Measurements from ENCODE around the gene PLPP4. TPM values are rescaled to one million over a fixed set of nuclear protein-coding genes. Genes with fewer than 3 reads are reported as not detected.

The PLPP4 gene
- total RNA-seq, 1 experiment from 2014 or later, result not detected

- ChIA-PET CTCF (no interaction called here), POLR2A (ENCODE audit: low non-redundant PET) (no interaction called here)
- no peak for DNase-seq (ENCODE audit: low spot score)
Measured at GRCh38 chr10:120492346-120492745, 35.3 kb downstream of the PLPP4 start.

GRCh38 chr10:120493411-120494312, 36.6 kb downstream of the PLPP4 start:
- no TSS peak for BruUV-seq (replicated peaks)
- no peak for DNase-seq (ENCODE audit: low spot score)
- CTCF ChIA-PET, result no interaction called here
- Histone ChIP-seq H3K27ac (ENCODE audit: low read depth, low read length, poor library complexity, severe bottlenecking) (no peak overlapping the region), H3K27me3 (replicated peaks; ENCODE audit: insufficient read depth, low read depth, low read length, poor library complexity) (peaks cover 17% of the 10 kb centered on the region), H3K36me3 (ENCODE audit: insufficient read depth, low read length, poor library complexity, severe bottlenecking) (no peaks in the 10 kb centered on the region), H3K9me3 (ENCODE audit: low read depth, low read length, poor library complexity, severe bottlenecking) (no peaks in the 10 kb centered on the region), H3K4me3 (ENCODE audit: low read depth, low read length, poor library complexity, severe bottlenecking) (no peak overlapping the region), H3K4me1 (ENCODE audit: insufficient read depth, low read length, poor library complexity, severe bottlenecking) (no peaks in the 10 kb centered on the region)
- TF ChIP-seq CTCF (conservative IDR thresholded peaks at IDR 0.05; ENCODE audit: low read depth, low read length), result no peak
- no peak for TF ChIP-seq EZH2 (IDR thresholded peaks at IDR 0.05; ENCODE audit: borderline replicate concordance, low read depth, low read length, poor library complexity, severe bottlenecking)
- POLR2A ChIA-PET (ENCODE audit: low non-redundant PET), result no interaction called here
- intact Hi-C loops (cut with micrococcal nuclease; ENCODE audit: unreplicated experiment), result no loop called here

More at GRCh38 chr10:120492346-120492745, 35.3 kb downstream of the PLPP4 start:
- intact Hi-C loops (cut with micrococcal nuclease; ENCODE audit: unreplicated experiment), result no loop called here
- H3K4me1 ChIP-seq (ENCODE audit: insufficient read depth, low read length, poor library complexity, severe bottlenecking), result no peaks in the 10 kb centered on the region
- TF ChIP-seq CTCF (conservative IDR thresholded peaks at IDR 0.05; ENCODE audit: low read depth, low read length) (no peak), EZH2 (IDR thresholded peaks at IDR 0.05; ENCODE audit: borderline replicate concordance, low read depth, low read length, poor library complexity, severe bottlenecking) (no peak)
- no peak overlapping the region for H3K27ac ChIP-seq (ENCODE audit: low read depth, low read length, poor library complexity, severe bottlenecking)
- no peak overlapping the region for H3K4me3 ChIP-seq (ENCODE audit: low read depth, low read length, poor library complexity, severe bottlenecking)
- H3K9me3 ChIP-seq (ENCODE audit: low read depth, low read length, poor library complexity, severe bottlenecking), result no peaks in the 10 kb centered on the region
- BruUV-seq (replicated peaks), result no TSS peak
- no peaks in the 10 kb centered on the region for H3K36me3 ChIP-seq (ENCODE audit: insufficient read depth, low read length, poor library complexity, severe bottlenecking)
- peaks cover 19% of the 10 kb centered on the region for H3K27me3 ChIP-seq (replicated peaks; ENCODE audit: insufficient read depth, low read depth, low read length, poor library complexity)

- BruUV-seq (replicated peaks), result no TSS peak
- no peak overlapping the region for H3K4me3 ChIP-seq (ENCODE audit: low read depth, low read length, poor library complexity, severe bottlenecking)
- peaks cover 15% of the 10 kb centered on the region for H3K27me3 ChIP-seq (replicated peaks; ENCODE audit: insufficient read depth, low read depth, low read length, poor library complexity)
- ChIA-PET POLR2A (ENCODE audit: low non-redundant PET) (no interaction called here), CTCF (no interaction called here)
- H3K4me1 ChIP-seq (ENCODE audit: insufficient read depth, low read length, poor library complexity, severe bottlenecking), result no peaks in the 10 kb centered on the region
- no peaks in the 10 kb centered on the region for H3K9me3 ChIP-seq (ENCODE audit: low read depth, low read length, poor library complexity, severe bottlenecking)
- H3K27ac ChIP-seq (ENCODE audit: low read depth, low read length, poor library complexity, severe bottlenecking), result no peak overlapping the region
- intact Hi-C loops (cut with micrococcal nuclease; ENCODE audit: unreplicated experiment), result no loop called here
- H3K36me3 ChIP-seq (ENCODE audit: insufficient read depth, low read length, poor library complexity, severe bottlenecking), result no peaks in the 10 kb centered on the region
- no peak for TF ChIP-seq EZH2 (IDR thresholded peaks at IDR 0.05; ENCODE audit: borderline replicate concordance, low read depth, low read length, poor library complexity, severe bottlenecking)
- no peak for TF ChIP-seq CTCF (conservative IDR thresholded peaks at IDR 0.05; ENCODE audit: low read depth, low read length)
- no peak for DNase-seq (ENCODE audit: low spot score)
Measured at GRCh38 chr10:120494313-120494710, 37.3 kb downstream of the PLPP4 start.
